ENCODE measurements around the gene EDAR. TPM values are rescaled to one million over a fixed set of nuclear protein-coding genes. Genes with fewer than 3 reads are reported as not detected.

The EDAR gene
- total RNA-seq, 1 donor from 2014 or later, result not detected

- Mint-ChIP-seq H3K9me3 (ENCODE audit: unreplicated experiment) (peaks cover 3% of the 10 kb centered on the region), H3K4me1 (ENCODE audit: low read depth, unreplicated experiment) (peaks cover 14% of the 10 kb centered on the region), H3K27ac (ENCODE audit: unreplicated experiment) (no peak overlapping the region), H3K4me3 (ENCODE audit: unreplicated experiment) (no peak overlapping the region), H3K27me3 (ENCODE audit: unreplicated experiment) (no peaks in the 10 kb centered on the region), H3K36me3 (ENCODE audit: unreplicated experiment) (peaks cover 5% of the 10 kb centered on the region)
- no peak for TF ChIP-seq CTCF (IDR thresholded peaks at IDR 0.05; ENCODE audit: partially characterized antibody, unreplicated experiment)
- no peak for DNase-seq
Observed at GRCh38 chr2:108936076-108936864, 52.8 kb downstream of the EDAR start.

- Mint-ChIP-seq H3K4me3 (ENCODE audit: unreplicated experiment) (no peak overlapping the region), H3K27ac (ENCODE audit: unreplicated experiment) (no peak overlapping the region), H3K4me1 (ENCODE audit: low read depth, unreplicated experiment) (peaks cover 14% of the 10 kb centered on the region), H3K9me3 (ENCODE audit: unreplicated experiment) (peaks cover 3% of the 10 kb centered on the region), H3K36me3 (ENCODE audit: unreplicated experiment) (peaks cover 5% of the 10 kb centered on the region), H3K27me3 (ENCODE audit: unreplicated experiment) (no peaks in the 10 kb centered on the region)
- DNase-seq, result no peak
- TF ChIP-seq CTCF (IDR thresholded peaks at IDR 0.05; ENCODE audit: partially characterized antibody, unreplicated experiment), result no peak
Observed at GRCh38 chr2:108935271-108935741, 53.7 kb downstream of the EDAR start.

- H3K4me1 Mint-ChIP-seq (ENCODE audit: low read depth, unreplicated experiment), result peaks cover 13% of the 10 kb centered on the region
- H3K9me3 Mint-ChIP-seq (ENCODE audit: unreplicated experiment), result peaks cover 3% of the 10 kb centered on the region
- H3K27me3 Mint-ChIP-seq (ENCODE audit: unreplicated experiment), result no peaks in the 10 kb centered on the region
- peaks cover under 1% of the 10 kb centered on the region for H3K36me3 Mint-ChIP-seq (ENCODE audit: unreplicated experiment)
- H3K27ac Mint-ChIP-seq (ENCODE audit: unreplicated experiment), result no peak overlapping the region
- no peak for TF ChIP-seq CTCF (IDR thresholded peaks at IDR 0.05; ENCODE audit: partially characterized antibody, unreplicated experiment)
- H3K4me3 Mint-ChIP-seq (ENCODE audit: unreplicated experiment), result no peak overlapping the region
- no peak for DNase-seq
Observed at GRCh38 chr2:108934583-108935245, 54.3 kb downstream of the EDAR start.

GRCh38 chr2:108934151-108934550 lies 54.9 kb downstream of the EDAR start:
- TF ChIP-seq CTCF (IDR thresholded peaks at IDR 0.05; ENCODE audit: partially characterized antibody, unreplicated experiment), result no peak
- H3K27ac Mint-ChIP-seq (ENCODE audit: unreplicated experiment), result no peak overlapping the region
- H3K4me3 Mint-ChIP-seq (ENCODE audit: unreplicated experiment), result no peak overlapping the region
- H3K27me3 Mint-ChIP-seq (ENCODE audit: unreplicated experiment), result no peaks in the 10 kb centered on the region
- H3K4me1 Mint-ChIP-seq (ENCODE audit: low read depth, unreplicated experiment), result peaks cover 13% of the 10 kb centered on the region
- DNase-seq, result no peak
- no peaks in the 10 kb centered on the region for H3K36me3 Mint-ChIP-seq (ENCODE audit: unreplicated experiment)
- peaks cover 3% of the 10 kb centered on the region for H3K9me3 Mint-ChIP-seq (ENCODE audit: unreplicated experiment)

GRCh38 chr2:108933691-108934117 lies 55.3 kb downstream of the EDAR start:
- Mint-ChIP-seq H3K9me3 (ENCODE audit: unreplicated experiment) (peaks cover 3% of the 10 kb centered on the region), H3K4me1 (ENCODE audit: low read depth, unreplicated experiment) (peaks cover 13% of the 10 kb centered on the region), H3K36me3 (ENCODE audit: unreplicated experiment) (no peaks in the 10 kb centered on the region), H3K4me3 (ENCODE audit: unreplicated experiment) (no peak overlapping the region), H3K27ac (ENCODE audit: unreplicated experiment) (no peak overlapping the region), H3K27me3 (ENCODE audit: unreplicated experiment) (no peaks in the 10 kb centered on the region)
- no peak for TF ChIP-seq CTCF (IDR thresholded peaks at IDR 0.05; ENCODE audit: partially characterized antibody, unreplicated experiment)
- DNase-seq, result no peak

Measured in glutamatergic neuron (in vitro differentiated cells).